Activated CD4-positive, alpha-beta T cell treated with anti-CD3 and anti-CD28 coated beads for 24 hours (primary cell): ENCODE data around the gene COMMD2.

ENCODE experiments used
- DNase-seq, 2 donors: peaks; one replicate each; pipeline ENCODE4 v3.0.0-alpha.2; 2020; ENCODE audit warnings: low read depth in 2 of 2

The COMMD2 gene

DNA sequence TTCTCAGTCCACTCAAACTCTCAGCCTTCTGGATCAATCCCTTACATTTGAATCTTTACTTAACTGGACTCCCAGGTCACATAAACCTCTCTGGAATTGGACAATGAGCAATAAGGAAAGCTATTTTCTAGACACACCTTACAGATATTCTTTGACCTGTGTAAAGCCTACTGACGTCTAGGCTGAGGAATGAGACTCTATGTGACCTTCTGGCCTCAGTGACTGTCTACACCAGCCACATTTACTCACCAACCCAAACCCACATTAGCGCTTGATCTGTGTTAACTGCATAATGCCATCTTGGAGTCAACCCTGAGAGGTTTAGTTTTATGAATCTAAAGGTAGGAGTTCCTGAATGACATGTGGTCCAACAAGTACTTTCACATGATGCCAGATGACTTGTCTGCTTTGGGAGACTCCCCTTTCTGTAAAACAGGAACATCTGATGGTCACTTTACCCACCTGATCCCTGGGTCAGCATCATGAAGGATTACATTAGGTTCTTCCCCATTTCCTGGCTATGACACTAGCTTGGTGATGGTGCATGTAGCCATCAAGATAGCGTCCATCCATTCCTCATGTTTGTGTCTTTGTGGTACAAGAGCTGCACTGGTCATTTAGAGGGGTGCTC is 11.4 kb upstream of the COMMD2 start:
- no peak for DNase-seq

DNA sequence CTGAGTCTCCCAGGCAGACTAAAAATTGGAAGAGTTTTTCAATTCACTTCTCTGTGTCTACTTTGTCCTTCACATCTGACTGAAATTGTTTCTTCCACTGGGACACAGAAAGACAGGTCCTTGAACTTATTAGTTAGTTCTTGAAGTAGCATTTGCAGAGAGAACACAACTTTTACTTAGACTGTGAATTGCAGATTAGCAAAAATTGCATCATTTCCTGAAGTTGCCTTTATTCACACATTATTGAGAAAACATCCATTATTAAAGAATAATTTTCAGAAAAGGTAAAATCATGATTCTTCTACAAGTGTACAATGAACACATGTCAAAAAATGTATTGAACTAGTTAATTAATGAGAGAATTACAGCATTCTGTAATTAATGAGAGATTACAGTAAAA is 1.4 kb upstream of the COMMD2 start:
- DNase-seq: no peak

DNA sequence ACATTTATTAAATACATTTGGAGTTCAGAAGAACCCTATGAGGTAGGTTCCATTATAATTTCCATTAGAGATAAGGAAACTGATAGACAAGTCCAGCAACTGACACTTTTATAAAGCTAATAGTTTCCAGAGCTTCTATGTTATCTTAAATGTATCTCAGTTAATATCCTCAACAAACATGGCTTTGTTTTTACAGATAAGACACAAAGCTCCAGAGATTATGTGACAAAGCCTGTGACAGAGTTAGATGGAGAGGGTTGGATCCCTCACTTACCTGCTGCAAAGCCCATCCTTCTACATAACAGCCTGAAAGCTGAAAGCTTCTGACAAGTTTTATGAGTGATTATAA is 473 bp upstream of the COMMD2 start:
- no peak for DNase-seq

DNA sequence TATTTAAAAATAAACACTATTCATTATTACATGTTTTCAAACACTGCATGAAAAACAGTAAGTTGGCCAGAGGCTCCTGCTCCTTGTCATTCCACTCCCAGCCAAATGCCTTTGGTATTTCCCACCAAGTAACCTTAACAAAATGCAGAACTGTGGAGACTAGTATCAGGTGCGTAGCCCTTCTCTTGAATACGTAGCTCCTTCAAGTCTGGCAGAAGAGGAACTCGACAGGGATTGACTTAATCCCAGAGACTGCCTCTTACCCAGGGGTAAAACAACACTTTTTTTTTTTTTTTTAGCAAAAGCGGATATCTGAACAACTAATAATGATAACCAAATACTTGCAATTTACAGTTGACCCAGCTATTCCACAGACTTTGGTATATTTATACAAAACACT is 738 bp downstream of the COMMD2 start:
- DNase-seq: no peak

DNA sequence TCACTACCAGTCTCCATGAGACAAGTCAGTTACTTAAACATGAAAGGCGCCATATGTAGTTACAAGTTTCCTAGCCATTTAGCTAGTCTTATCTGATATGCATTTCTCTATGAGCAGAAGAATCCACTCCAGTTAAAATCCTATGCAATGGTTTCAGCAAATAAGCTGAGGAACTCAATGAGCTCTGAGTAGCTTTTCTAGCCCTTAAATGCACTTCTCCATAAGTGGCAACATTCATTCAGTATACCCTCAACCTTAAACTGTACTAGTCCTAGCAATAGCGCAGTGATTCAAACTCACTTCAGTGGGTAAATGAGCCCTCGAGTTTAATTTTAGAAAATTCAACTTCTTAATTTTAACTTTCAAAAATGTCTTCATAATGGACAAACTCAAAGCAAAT is 7.7 kb downstream of the COMMD2 start:
- DNase-seq: no peak

DNA sequence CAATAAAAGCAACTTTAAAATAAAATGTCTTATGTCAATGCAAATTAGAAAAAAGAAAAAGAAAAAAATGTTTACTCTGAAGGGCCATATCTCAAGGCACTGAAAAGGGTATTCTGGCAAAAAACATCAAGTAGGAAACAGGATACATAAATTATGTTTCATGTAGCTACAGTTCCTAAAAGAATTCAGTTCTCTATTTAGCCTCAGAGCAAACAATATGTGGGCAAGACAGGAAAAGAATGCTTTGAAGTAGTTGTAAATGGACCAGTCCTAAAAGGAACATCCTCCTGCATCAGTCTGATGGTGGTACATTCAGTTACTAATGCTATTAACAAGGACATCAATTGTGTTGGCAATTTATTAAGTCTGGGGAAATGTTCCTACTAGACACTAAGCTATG is 8.1 kb downstream of the COMMD2 start:
- no peak for DNase-seq

DNA sequence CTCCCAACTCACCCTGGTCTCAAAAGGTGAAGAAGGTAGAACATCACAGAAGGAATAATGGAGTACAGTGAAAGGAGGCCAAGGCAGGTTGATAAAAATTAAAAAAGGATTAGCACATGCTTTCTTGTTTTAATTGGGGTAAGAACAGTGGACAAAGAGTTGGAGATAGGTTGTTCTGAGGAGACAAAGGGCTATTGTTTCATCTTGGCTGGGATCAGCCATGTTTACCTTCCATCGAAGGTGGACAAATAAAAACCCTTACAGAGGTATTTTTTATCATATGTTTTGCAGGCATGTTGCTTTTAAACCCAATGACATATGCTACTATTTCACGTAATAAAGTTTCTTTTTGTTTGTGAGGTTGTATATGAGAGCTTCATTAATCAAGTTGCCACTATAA is 12.9 kb downstream of the COMMD2 start:
- DNase-seq: no peak

DNA sequence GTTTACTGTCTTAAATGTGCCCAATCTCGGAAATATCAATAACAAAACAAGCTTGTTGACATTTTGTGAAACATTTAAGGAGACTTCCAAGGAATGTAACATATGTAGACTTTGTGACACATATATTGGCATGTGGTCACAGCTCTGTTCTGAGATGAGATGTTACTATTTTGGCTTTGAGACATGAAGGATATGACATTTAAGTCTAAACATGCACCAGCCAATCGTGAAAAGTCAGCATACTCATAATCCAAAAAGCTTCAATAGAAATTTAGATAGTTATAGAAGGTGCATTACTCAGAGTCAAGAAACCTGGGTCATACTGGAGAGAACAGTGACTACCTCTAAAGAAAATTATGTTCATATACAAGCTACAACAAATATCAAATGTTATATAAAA is 13.4 kb downstream of the COMMD2 start:
- DNase-seq: no peak

DNA sequence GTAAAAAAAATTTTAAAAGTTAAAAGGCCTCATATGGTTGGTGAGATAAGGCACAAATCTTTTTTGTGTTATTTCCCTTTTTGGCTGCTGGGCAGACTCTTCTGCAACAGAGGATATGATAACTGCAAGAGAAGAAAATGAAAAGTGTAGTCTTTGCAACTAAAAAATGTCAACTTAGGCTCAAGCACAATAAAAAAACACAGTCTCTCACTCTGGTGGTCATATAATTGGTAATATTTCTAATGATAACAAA is 15.4 kb downstream of the COMMD2 start:
- no peak for DNase-seq

DNA sequence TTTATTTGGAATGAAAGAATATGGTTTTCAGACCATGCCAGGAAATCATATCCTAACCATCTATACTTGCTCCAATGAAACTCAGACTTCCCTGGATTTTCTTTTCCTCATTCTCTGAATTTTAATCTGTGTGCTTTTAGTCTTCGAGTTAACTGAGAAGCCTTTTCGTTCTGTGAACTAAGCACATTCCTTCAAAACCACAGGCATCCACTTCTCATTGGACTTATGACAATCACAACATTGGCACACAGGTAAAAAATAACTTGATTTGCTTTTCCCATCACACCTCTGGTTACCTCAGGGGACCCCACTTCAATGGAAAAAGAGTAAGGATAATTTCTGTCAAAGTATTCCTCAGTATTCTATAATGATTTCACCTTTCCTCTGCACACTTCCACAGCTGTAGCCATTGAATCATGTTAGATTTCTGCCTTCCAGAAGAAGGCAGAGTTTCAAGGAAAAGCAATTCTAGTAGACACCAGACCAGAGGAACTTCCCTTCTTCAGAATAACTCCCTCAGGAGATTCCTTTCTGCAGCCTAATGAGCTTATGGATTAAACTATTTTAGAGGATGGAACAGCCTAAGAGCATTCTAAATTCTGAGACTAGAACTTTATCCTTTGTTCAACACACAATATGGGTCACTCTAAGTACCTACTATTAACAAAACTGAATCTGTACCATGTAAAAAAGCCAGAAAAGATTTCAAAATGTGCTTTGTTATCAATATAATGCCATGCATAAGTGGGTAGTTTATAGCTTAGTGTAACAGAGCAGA is 15.9 kb downstream of the COMMD2 start:
- DNase-seq: no peak

DNA sequence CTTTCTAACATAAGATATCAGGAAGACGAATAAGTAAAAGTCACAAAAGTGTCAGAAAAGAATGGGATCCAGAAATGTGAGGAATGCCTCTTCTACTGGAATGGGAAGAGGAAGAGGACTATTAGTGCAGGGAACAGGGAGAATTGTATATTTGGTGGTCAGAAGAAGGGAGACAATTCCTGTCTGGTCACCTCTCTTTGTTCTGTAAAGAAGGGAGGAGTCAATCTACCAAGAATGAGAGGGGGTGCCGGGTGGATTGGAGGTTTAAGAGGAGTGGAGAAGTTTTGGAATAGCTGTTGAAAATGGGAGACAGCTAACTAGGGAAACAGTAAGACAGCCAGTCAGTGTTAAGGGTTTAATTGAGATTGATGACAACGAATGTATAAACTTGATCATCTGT is 20.1 kb downstream of the COMMD2 start:
- no peak for DNase-seq

DNA sequence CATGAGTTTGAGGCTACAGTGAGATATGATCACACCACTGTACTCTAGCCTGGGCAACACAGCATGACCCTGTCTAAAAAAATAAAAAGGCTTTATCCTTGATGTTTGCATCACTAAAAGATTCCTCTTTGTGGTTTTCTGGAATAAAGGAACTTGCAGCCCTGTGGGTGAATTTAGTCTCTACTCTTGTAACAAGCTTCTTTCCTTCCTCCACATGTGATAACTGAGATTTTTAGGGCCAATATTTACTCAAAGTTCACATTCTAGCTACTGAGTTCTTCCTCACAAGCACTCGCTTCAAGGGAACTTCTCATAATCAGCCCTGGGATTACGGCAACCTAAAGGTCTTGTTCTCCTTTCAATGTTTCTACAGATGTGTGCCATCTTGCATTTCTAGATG is 24.6 kb downstream of the COMMD2 start:
- DNase-seq: no peak

DNA sequence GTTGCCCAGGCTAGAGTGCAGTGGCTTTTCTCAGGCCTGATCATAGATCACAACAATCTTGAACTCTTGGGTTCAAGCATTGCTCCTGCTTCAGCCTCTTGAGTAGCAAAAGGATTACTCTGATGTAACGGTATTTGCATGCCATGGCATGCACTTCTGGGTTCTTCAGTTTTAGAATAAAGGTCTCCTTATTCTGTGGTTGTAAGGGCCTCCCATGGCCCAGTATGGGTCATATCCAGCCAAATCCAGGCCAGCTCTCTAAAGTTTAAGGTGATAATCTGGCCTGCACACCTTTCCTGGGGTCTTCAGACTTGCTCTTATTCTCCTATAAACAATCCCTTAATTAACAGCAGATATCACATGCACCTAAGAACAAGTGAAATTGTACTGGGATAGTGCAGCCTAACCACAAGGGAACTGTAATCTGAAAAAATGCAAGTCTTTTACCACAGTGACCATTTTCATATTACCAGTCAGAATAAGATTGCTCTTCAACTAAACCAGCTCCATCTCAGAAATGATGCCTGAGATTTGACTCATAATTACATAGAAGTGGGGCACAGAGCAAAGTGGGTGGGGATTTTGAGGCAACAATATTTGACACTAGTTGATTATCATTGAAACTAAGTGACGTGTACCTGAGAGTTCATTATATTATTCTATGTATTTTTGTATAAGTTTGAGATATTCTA is 25.4 kb downstream of the COMMD2 start:
- DNase-seq: no peak

DNA sequence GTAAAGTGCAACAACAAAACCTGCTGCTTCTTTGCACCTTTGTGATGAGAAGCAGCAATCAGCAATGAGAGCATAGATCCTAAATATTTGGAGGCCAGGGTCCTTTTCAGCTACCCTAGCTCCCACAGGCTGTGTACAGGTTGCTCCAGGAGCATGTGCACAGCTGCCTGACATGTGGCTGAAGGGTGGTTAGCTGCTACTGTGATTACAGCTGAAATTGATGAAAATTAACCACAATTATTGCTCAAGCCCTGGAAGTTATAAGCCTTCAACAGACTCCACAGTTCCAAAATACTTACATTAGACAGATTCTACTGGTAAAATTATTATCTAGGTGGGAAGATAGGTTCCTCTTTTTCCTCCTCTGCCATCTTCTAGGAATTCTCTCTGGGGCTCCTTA is 28.5 kb downstream of the COMMD2 start:
- no peak for DNase-seq

DNA sequence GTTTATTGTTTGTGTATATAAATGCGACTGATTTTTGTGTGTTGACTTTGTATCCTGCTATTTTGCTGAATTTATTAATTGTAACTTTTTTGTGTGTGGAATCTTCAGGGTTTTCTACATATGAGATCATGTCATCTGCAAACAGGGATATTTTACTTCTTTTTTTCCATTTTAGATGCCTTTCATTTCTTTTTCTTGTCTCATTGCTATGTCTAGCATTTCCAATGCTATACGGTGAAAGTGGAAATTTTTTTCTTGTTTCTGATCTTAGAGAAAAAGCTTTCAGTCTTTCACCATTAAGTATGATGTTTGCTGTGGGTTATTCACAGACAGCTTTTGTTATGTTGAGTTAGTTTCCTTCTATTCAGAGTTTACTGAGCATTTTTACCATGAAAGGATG is 31.4 kb downstream of the COMMD2 start:
- DNase-seq: no peak

DNA sequence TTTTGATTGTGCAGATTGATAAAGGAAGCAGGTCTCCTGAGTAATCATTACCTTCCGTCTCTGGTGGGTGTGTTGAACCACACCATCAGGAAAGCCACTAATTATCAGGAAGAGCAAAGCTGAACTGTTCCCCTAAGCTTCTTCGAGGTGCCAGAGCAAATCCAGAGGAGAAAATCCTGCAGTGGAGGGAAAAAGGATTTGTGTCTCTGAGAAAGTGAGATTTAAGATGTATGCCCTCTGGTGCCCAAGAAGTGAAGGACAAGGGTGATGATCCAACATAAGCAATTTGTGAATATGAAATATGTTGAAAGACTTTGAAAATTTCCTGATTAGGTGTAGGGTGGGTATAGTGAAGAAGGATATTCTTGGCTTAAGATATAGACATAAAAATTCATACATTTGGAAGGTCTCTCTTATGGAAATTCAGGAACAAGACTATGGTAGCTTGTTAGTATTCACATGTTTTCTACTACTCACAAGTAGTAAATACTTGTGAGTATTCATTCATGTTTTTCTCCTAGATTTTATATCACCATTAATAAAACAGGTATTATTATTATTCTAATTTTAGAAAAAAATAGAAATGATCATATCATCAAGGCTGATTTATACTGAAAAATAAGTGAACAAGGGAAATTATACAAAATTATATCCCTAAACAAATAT is 34.8 kb downstream of the COMMD2 start:
- DNase-seq: no peak

DNA sequence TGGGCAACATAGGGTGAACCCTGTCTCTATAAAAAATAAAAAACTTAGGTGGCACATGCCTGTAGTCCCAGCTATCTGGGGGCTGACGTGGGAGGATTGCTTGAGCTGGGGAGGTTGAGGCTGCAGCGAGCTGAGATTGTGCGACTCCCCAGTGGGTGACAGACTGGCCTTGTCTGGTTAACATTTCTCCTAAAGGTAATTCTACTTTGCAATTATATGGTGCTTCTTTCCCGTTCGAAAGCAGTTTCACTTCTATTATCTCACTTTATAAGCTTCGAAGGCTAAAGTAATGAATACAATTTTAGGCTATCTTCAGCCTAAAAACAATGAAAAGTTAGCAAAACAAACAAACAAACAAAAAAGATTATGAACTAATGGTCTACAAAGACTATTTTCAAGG is 35.3 kb downstream of the COMMD2 start:
- no peak for DNase-seq

DNA sequence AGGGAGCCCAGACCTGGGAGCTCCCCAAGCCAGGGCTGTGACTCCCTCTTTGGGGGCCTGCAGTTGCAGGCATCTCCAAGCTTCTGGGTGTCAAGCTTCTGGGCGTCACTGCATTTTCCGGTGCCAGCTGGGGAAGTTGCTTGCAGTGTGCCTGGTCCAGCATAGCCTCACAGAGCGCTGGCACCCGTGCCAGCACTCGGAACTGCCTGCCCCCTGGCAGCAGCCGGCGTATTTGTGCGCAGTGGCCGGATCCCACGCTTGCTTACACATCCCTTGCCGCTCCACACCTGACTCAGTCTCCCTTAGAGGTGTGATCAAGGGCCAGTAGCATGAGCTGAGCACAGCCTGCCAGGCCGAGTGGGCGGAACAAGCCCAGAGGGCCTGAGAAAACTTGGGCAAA is 37.0 kb downstream of the COMMD2 start:
- no peak for DNase-seq

DNA sequence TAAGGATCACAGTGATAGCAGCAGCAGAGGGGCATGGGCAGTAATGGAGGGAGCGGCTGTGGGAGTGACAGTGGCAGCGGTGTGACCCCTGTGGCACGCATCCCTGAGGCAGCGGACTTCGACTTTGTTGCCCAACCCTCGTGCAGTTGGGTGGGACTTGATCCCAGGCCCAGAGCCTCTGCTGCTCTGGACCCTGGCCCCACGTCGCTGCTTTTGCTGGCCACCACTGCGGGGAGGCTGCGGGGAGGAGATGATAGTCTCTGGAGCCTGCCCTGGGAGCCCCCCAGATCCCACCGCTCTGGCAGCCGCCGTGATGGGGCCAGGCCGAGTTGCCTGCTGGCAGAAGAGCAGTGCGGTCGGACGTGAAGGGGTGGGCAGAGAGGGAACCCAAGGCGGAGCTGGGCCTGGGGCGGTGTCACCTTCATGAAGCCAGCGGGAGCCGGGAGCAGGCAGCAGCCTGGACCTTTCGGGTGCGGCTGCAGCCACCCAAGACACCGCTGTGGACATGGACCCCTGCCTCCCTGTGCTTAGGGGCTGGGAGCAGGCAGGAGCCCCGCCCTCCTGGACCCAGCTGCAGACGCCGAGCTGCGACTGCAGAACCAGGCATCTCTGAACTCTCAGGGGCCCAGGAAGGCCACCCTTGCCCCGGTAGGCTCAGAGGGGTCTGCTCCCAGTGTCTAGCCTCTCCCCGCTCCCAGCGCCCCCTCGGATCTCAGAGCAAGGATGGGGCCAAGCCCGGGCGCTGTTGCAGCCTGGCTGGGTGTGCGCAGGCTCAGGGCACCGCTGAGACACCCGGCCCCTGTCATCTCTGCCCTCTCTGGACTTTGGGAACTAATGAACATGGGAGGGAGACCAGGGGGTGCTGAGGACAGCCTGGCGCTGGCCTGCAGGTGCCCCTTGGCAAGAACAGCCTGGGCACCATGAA is 38.3 kb downstream of the COMMD2 start:
- DNase-seq: no peak

DNA sequence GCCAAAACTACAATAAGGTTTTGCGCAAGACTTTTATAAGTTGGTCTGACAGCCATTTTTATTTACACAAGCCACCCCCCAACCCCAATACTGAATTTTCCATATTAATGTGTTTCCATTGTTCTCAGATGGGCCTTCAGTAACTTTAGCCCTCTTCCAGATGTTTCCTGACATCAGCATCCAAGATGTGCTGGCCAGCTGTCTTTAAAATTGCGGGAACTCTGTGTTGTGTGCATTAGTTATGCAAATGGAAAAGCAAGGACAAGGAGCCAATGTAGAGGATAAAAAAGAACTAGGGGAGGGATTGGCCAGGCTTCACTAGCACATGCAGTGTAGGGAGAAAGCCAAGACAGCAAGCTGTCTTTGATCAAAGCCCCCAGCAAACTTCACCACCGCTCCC is 45.4 kb downstream of the COMMD2 start:
- no peak for DNase-seq

DNA sequence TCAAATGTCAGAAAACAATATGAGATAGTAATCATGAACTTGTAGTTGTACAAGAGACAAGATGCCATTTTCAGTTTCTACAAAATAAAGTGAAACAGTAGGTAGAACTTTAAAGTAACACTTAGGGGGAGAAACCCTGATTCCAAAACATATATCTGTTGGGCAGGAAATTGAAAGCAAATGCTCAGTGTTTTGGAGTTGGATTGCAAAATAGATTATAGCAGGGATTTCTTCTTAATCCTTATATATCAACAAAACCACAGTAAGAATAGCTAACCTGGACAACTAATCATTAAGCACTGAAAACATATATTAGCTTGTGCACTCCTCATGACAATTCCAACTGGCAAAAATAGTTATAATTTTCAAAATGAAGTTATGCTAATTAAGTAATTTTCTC is 46.9 kb downstream of the COMMD2 start:
- DNase-seq: no peak

DNA sequence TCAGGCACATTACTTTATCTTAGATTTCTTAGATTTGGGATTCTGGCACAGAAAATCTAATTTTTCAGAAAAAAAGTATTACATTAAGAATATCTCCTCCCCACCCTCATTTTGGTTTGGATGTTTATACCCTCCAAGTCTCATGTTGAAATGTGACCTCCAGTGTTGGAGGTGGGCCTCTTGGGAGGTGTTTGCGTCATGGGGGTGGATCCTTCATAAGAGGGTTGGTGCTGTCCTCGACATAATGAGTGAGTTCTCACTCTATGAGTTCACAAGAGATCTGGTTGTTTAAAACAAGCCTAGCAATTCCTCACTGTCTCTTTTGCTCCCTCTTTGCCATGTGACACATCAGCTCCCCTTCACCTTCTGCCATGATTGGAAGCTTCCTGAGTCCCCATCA is 48.8 kb downstream of the COMMD2 start:
- DNase-seq: no peak
